Heart right ventricle (tissue), 16 donors: Measurements from ENCODE around the gene CCDC7. TPM values are rescaled to one million over a fixed set of nuclear protein-coding genes. Genes with fewer than 3 reads are reported as not detected.

ENCODE experiments used
- ATAC-seq, 8 donors: fragments of 200-7000 bp; cut with Tn5 transposase; one replicate each; pipeline ENCODE4 v1.9.1; 2020; ENCODE audit warnings: mild to moderate bottlenecking in 8 of 8, moderate library complexity in 8 of 8, moderate number of reproducible peaks in 1 of 8
- DNase-seq, 2 donors: peaks; one replicate each; pipeline ENCODE4 v3.0.0-alpha.2; 2020
- H3K27ac ChIP-seq, 10 donors: fragments of 200-600 bp; sonication (generic) in 2 of 10; one replicate each; pipeline versions ENCODE4 v1.5.0 to v1.8.0; 2020 to 2022; ENCODE audit warnings: mild to moderate bottlenecking in 3 of 10
- H3K27me3 ChIP-seq, 7 donors: fragments of 200-600 bp; one replicate each; pipeline ENCODE4 v1.8.0; 2021 to 2022; ENCODE audit warnings: mild to moderate bottlenecking in 2 of 7
- H3K36me3 ChIP-seq, 9 donors: fragments of 200-600 bp; sonication (generic) in 1 of 9; one replicate each; pipeline versions ENCODE4 v1.5.0 to v1.8.0; 2020 to 2022; ENCODE audit warnings: mild to moderate bottlenecking in 2 of 9
- H3K4me1 ChIP-seq, 9 donors: fragments of 200-600 bp; sonication (generic) in 1 of 9; one replicate each; pipeline versions ENCODE4 v1.5.0 to v1.8.0; 2020 to 2022; ENCODE audit warnings: mild to moderate bottlenecking in 4 of 9
- H3K4me3 ChIP-seq, 10 donors: fragments of 200-600 bp; sonication (generic) in 2 of 10; one replicate each; pipeline versions ENCODE4 v1.5.0 to v1.8.0; 2020 to 2022; ENCODE audit warnings: mild to moderate bottlenecking in 7 of 10, moderate library complexity in 2 of 10
- H3K9me3 ChIP-seq, 11 donors: fragments of 200-600 bp in 10 of 11; sonication (generic) in 2 of 11; one replicate each; pipeline versions ENCODE4 v1.5.0 to v1.8.0; 2013 to 2022; ENCODE audit warnings: mild to moderate bottlenecking in 2 of 11, control low read depth in 1 of 11, moderate library complexity in 1 of 11
- CTCF ChIP-seq, 9 donors: fragments of 200-600 bp; sonication (generic) in 2 of 9; IDR thresholded peaks; one replicate each; pipeline versions ENCODE4 v1.5.0 to v1.8.0; 2021 to 2022; ENCODE audit warnings: antibody characterized with exemption in 9 of 9, mild to moderate bottlenecking in 5 of 9, moderate library complexity in 1 of 9
- WGBS, 2 donors: extraction: QIAGEN DNeasy Blood & Tissue Kit; methylation state at CpG; one replicate each; pipeline ENCODE4 v1.1.7; 2013; ENCODE audit warnings: inconsistent platforms in 1 of 2; 5-methylcytosine and 5-hydroxymethylcytosine counted together
- intact Hi-C, 10 donors: fragments of 100-400 bp; cut with DNase I; formaldehyde crosslinking; loops; one replicate each; pipeline versions ENCODE4 v1.11.1 to v1.14.2; 2022
- polyA plus RNA-seq, 2 donors: library from polyadenylated mRNA; stranded (reverse); fragments of 200-250 nt; gene quantifications; one replicate each; pipeline ENCODE4 v1.2.3, GENCODE V29; 2013
- total RNA-seq, 10 donors: library from RNA; stranded (reverse); fragmentation: NEBNext Ultra II Directional in 3 of 10; extraction: Animal tissue kit (Norgen Biotek cat#: 25700) in 3 of 10; gene quantifications; one replicate each; pipeline versions ENCODE4 v1.2.1 to v1.2.4, GENCODE V29; 2021 to 2023
- donor health status: Arrhythmogenic right ventricular cardiomyopathy.
- donor health status: ischemic (EF 13 %, LVEDD 7.1; RV severe dilation, severe dysfunction).
- donor health status: healthy with polysubstance abuse.
- donor health status: DM: no; HTN: yes; CAD: no.
- donor health status: DM: no; HTN: no; CAD: no.
- donor health status: ischemic (EF 25% LVEDD 6.9; RV normal size, moderate dysfunction).
- donor health status: ischemic (EF 25% LVEDD 5.7; RV mildly dilated, moderate dysfunction).
- donor health status: healthy.
- donor health status: DM: yes; HTN: yes; CAD: no.
- donor health status: Ischemic cardiomyopathy.
- donor health status: ischemic (EF 35%, LVEDD 5.7; RV mildly dilated, moderate dysfunction).
- donor health status: nonischemic (EF 11% LVEDD 7.7; RV severe dilation, severe dysfunction).
- donor health status: DM: yes; HTN: yes; CAD: no.
- donor health status: PGD.
- donor health status: ischemic (EF 29% LVEDD 5.4; RV normal size, mild dysfunction).
- donor health status: nonischemic (EF 23%, LVEDD 6.1; RV moderate dilation, normal function).

CCDC7 gene
- total and polyA plus RNA-seq, 12 donors: 0.96 to 34.1 (median 20.4) TPM

- no peaks in the 10 kb centered on the region for H3K27me3 ChIP-seq
Observed at GRCh38 chr10:32433542-32433941, 12.4 kb upstream of the CCDC7 start.

GRCh38 chr10:32436215-32436614 lies 9.7 kb upstream of the CCDC7 start:
- Histone ChIP-seq H3K36me3 (no peaks in the 10 kb centered on the region), H3K4me1 (no peaks in the 10 kb centered on the region), H3K27me3 (no peaks in the 10 kb centered on the region), H3K9me3 (peaks cover 0 to 14% (median 3%) of the 10 kb centered on the region in 11 donors), H3K27ac (no peak overlapping the region), H3K4me3 (no peak overlapping the region)
- ATAC-seq (no peak), DNase-seq (no peak)
- intact Hi-C loops: no loop called here
- no peak for TF ChIP-seq CTCF (IDR thresholded peaks at IDR 0.05)

More at GRCh38 chr10:32433542-32433941, 12.4 kb upstream of the CCDC7 start:
- Histone ChIP-seq H3K4me1 (no peaks in the 10 kb centered on the region), H3K36me3 (no peaks in the 10 kb centered on the region), H3K27ac (no peak overlapping the region), H3K4me3 (no peak overlapping the region), H3K9me3 (peaks cover 0 to 15% (median 3%) of the 10 kb centered on the region in 11 donors)
- DNase-seq (no peak), ATAC-seq (no peak)
- no peak for TF ChIP-seq CTCF (IDR thresholded peaks at IDR 0.05)
- intact Hi-C loops: no loop called here
- WGBS, 2 donors: 80 to 92% methylated on average over 1 of the region's 1 CpG

GRCh38 chr10:32437334-32437733 lies 8.6 kb upstream of the CCDC7 start:
- ATAC-seq (no peak), DNase-seq (no peak)
- Histone ChIP-seq H3K27ac (no peak overlapping the region), H3K9me3 (peaks cover 0 to 9% (median 3%) of the 10 kb centered on the region in 11 donors), H3K4me3 (no peak overlapping the region), H3K27me3 (no peaks in the 10 kb centered on the region), H3K4me1 (no peaks in the 10 kb centered on the region), H3K36me3 (no peaks in the 10 kb centered on the region)
- 80 to 82% methylated on average over 2 of the region's 2 CpGs for WGBS, 2 donors
- TF ChIP-seq CTCF (IDR thresholded peaks at IDR 0.05): no peak
- intact Hi-C loops: no loop called here

GRCh38 chr10:32445036-32445435 lies 904 bp upstream of the CCDC7 start:
- Histone ChIP-seq H3K36me3 (no peaks in the 10 kb centered on the region), H3K4me1 (peaks cover 0 to 19% (median 9%) of the 10 kb centered on the region in 9 donors), H3K4me3 (peak overlapping the region in 9 of 10 donors; percentile 56 to 85 (median 74)), H3K27ac (peak overlapping the region in 9 of 10 donors; percentile 96 to 99 (median 98)), H3K27me3 (no peaks in the 10 kb centered on the region), H3K9me3 (peaks cover 0 to 8% (median 0%) of the 10 kb centered on the region in 11 donors)
- TF ChIP-seq CTCF (IDR thresholded peaks at IDR 0.05): no peak
- no peak for ATAC-seq
- DNase-seq: no peak
- WGBS, 2 donors: 99 to 100% methylated on average over 4 of the region's 4 CpGs
- intact Hi-C loops: loop anchor here in 5 of 10 donors (5.0 to 10.0 kb wide), 3 partner anchors 50 to 190 kb away; no protein-coding TSS in a partner anchor
